Ovary (tissue), 10 donors: ENCODE data around the gene SLITRK6. TPM values are rescaled to one million over a fixed set of nuclear protein-coding genes. Genes with fewer than 3 reads are reported as not detected.

ENCODE experiments used
- DNase-seq, 5 donors: peaks; one replicate each; pipeline ENCODE4 v3.0.0-alpha.2; 2019 to 2020
- H3K27ac ChIP-seq, 2 donors: fragments of 200-600 bp; one replicate each; pipeline versions ENCODE4 v1.5.1 to v1.8.0; 2019 to 2022
- H3K27me3 ChIP-seq: fragments of 200-600 bp; one replicate; pipeline ENCODE4 v1.8.0; 2022
- H3K36me3 ChIP-seq: fragments of 200-600 bp; sonication (generic); one replicate; pipeline ENCODE4 v1.5.1; 2019
- H3K4me1 ChIP-seq: one replicate; pipeline ENCODE4 v1.8.1; 2013; ENCODE audit warnings: mild to moderate bottlenecking, moderate library complexity; ENCODE audit not compliant: insufficient read depth
- H3K4me3 ChIP-seq: fragments of 200-600 bp; sonication (generic); one replicate; pipeline ENCODE4 v1.5.1; 2017
- H3K9me3 ChIP-seq, 2 donors: fragments of 200-600 bp in 1 of 2; sonication (generic) in 1 of 2; one replicate each; pipeline versions ENCODE4 v1.5.1 to v1.8.1; 2013 to 2019; ENCODE audit warnings: mild to moderate bottlenecking in 1 of 2, moderate library complexity in 1 of 2
- CTCF ChIP-seq, 3 donors: fragments of 450-650 bp in 2 of 3; fragments of 200-600 bp in 1 of 3; IDR thresholded peaks; one replicate each; pipeline versions ENCODE4 v1.5.1 to v1.8.0; 2016 to 2022; ENCODE audit warnings: antibody characterized with exemption in 3 of 3, mild to moderate bottlenecking in 1 of 3
- EP300 ChIP-seq: sonication (generic); formaldehyde crosslinking; IDR thresholded peaks from one replicate; pipeline ENCODE4 v1.6.1; 2017; ENCODE audit warnings: antibody characterized with exemption
- POLR2A ChIP-seq: fragments of 450-650 bp; IDR thresholded peaks from one replicate; pipeline ENCODE4 v1.6.1; 2017; ENCODE audit warnings: antibody characterized with exemption, mild to moderate bottlenecking, moderate library complexity
- WGBS, 3 donors: extraction: QIAGEN DNeasy Blood & Tissue Kit in 1 of 3; methylation state at CpG; one replicate each; pipeline versions ENCODE4 v1.1.5 to v1.1.7; 2013 to 2017; 5-methylcytosine and 5-hydroxymethylcytosine counted together
- intact Hi-C, 4 donors: fragments of 100-400 bp; cut with DNase I; formaldehyde crosslinking; loops; one replicate each; pipeline versions ENCODE4 v1.11.0 to v1.15.1; 2022 to 2023
- long read RNA-seq, 3 donors: library from polyadenylated mRNA in 2 of 3; unstranded in 2 of 3; transcript quantifications; one replicate each; pipeline ENCODE4 v2.0.0 and lab custom pipeline, GENCODE V29; 2021 to 2026
- polyA plus RNA-seq, 2 donors: library from polyadenylated mRNA; stranded (reverse); fragments of 200-250 nt in 1 of 2; fragments of 350-450 nt in 1 of 2; fragmentation: Illumina TruSeq in 1 of 2; extraction: RNeasy Lipid Tissue Mini Kit (QIAGEN cat#74804) in 1 of 2; gene quantifications; one replicate each; pipeline ENCODE4 v1.2.3, GENCODE V29; 2013 to 2014
- total RNA-seq, 7 donors: library from RNA; depleted of rRNA in 2 of 7; stranded (reverse); fragments of >200 nt in 2 of 7; fragmentation: NEBNext Ultra II Directional in 3 of 7; extraction: Animal tissue kit (Norgen Biotek cat#: 25700) in 3 of 7; gene quantifications; one replicate each; pipeline versions ENCODE4 v1.1.0 to v1.2.4, GENCODE V29; 2016 to 2023
- donor health status: DM: no; HTN: no; CAD: no; lungs with moderate emphysema.
- donor health status: DM: no; HTN: no; CAD: no.
- donor health status: Bipolar disorder and iron deficiency.
- donor health status: DM: yes; HTN: yes; CAD: no.
- donor health status: DM: no; HTN: no; CAD: no.
- donor health status: DM: yes; HTN: yes; CAD: no.

The SLITRK6 gene
- under 1 TPM in 3 of 7 donors, not detected in 4; 0.23 to 0.69 (median 0.27) TPM for total RNA-seq
- under 1 TPM; 0.13 to 0.38 TPM for polyA plus RNA-seq
- long read RNA-seq, donor 1: 0 reads
- long read RNA-seq, donor 2, full-length matches to known transcripts: 4 of 4 reads
- long read RNA-seq, donor 2, partial matches to known transcripts: 0 of 4 reads
- long read RNA-seq, donor 2, other reads (novel, unspliced or antisense): 0 of 4 reads
- long read RNA-seq, donor 3, full-length matches to known transcripts: 1 of 1 reads
- long read RNA-seq, donor 3, partial matches to known transcripts: 0 of 1 reads
- long read RNA-seq, donor 3, other reads (novel, unspliced or antisense): 0 of 1 reads

- 2 to 6% (median 3%) methylated on average over 3 of the region's 3 CpGs for WGBS, 3 donors
- H3K27ac ChIP-seq: no peak within 1 kb of the TSS
Observed at GRCh38 chr13:85799097-85799582, at the start of gene SLITRK6. Gene SLITRK6, minus strand, starts transcription at chr13:85799419. Its CDS starts 2,911 bp downstream, at chr13:85796508.

GRCh38 chr13:85847012-85847411 lies 47.8 kb upstream of the SLITRK6 start:
- no peak for DNase-seq
- Histone ChIP-seq H3K9me3 (no peaks in the 10 kb centered on the region), H3K27ac (no peak overlapping the region), H3K27me3 (no peaks in the 10 kb centered on the region), H3K4me1 (no peaks in the 10 kb centered on the region), H3K4me3 (no peak overlapping the region), H3K36me3 (no peaks in the 10 kb centered on the region)
- 78 to 85% (median 79%) methylated on average over 6 of the region's 6 CpGs for WGBS, 3 donors
- TF ChIP-seq CTCF (IDR thresholded peaks at IDR 0.05): no peak
- no peak for TF ChIP-seq POLR2A
- TF ChIP-seq EP300: no peak
- intact Hi-C loops: no loop called here

More at GRCh38 chr13:85799097-85799582, at the start of gene SLITRK6:
- TF ChIP-seq POLR2A (no peak), EP300 (no peak), CTCF (IDR thresholded peaks at IDR 0.05) (no peak)
- Histone ChIP-seq H3K9me3 (no peaks in the 10 kb centered on the region), H3K36me3 (no peaks in the 10 kb centered on the region), H3K4me1 (no peaks in the 10 kb centered on the region), H3K27me3 (no peaks in the 10 kb centered on the region), H3K4me3 (no peak within 1 kb of the TSS)
- intact Hi-C loops: no loop called here
- no peak for DNase-seq

GRCh38 chr13:85841427-85841826 lies 42.2 kb upstream of the SLITRK6 start:
- TF ChIP-seq CTCF (IDR thresholded peaks at IDR 0.05) (no peak), EP300 (no peak), POLR2A (no peak)
- no peaks in the 10 kb centered on the region for H3K27me3 ChIP-seq
- no peak for DNase-seq
- no peaks in the 10 kb centered on the region for H3K9me3 ChIP-seq
- intact Hi-C loops: no loop called here
- H3K4me1 ChIP-seq: no peaks in the 10 kb centered on the region
- 34 to 58% (median 54%) methylated on average over 2 of the region's 2 CpGs for WGBS, 3 donors
- H3K36me3 ChIP-seq: no peaks in the 10 kb centered on the region
- no peak overlapping the region for H3K27ac ChIP-seq
- H3K4me3 ChIP-seq: no peak overlapping the region

- intact Hi-C loops: no loop called here
- no peaks in the 10 kb centered on the region for H3K27me3 ChIP-seq
- no peaks in the 10 kb centered on the region for H3K9me3 ChIP-seq
- H3K4me3 ChIP-seq: no peak overlapping the region
- no peak overlapping the region for H3K27ac ChIP-seq
- WGBS, 3 donors: 90 to 94% (median 90%) methylated on average over 2 of the region's 2 CpGs
- DNase-seq: no peak
- no peaks in the 10 kb centered on the region for H3K4me1 ChIP-seq
- no peak for TF ChIP-seq POLR2A
- TF ChIP-seq EP300: no peak
- no peak for TF ChIP-seq CTCF (IDR thresholded peaks at IDR 0.05)
- no peaks in the 10 kb centered on the region for H3K36me3 ChIP-seq
Observed at GRCh38 chr13:85833921-85834320, 34.7 kb upstream of the SLITRK6 start.
